ENCODE data around the gene SEMA3A.

SEMA3A gene

DNA sequence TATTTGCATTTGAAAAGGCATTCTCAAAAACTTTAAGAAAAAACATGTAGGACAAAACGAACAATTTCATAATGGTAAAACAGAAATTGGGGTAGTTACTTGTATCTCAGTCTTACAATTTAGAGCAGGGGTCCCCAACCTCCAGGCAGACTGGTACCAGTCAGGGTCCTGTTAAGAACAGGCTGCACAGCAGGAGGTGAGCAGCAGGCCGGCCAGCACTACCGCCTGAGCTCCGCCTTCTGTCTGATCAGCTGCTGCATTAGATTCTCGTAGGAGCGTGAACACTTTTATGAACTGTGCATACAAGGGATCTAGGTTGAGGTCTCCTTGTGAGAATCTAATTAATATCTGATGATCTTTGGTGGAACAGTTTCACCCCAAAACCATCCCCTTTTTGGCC, 77.3 kb downstream of the SEMA3A start:
- no peak overlapping the region for H3K4me3 ChIP-seq (ENCODE audit: low read depth, low read length)
- TF ChIP-seq, protein P1, sequence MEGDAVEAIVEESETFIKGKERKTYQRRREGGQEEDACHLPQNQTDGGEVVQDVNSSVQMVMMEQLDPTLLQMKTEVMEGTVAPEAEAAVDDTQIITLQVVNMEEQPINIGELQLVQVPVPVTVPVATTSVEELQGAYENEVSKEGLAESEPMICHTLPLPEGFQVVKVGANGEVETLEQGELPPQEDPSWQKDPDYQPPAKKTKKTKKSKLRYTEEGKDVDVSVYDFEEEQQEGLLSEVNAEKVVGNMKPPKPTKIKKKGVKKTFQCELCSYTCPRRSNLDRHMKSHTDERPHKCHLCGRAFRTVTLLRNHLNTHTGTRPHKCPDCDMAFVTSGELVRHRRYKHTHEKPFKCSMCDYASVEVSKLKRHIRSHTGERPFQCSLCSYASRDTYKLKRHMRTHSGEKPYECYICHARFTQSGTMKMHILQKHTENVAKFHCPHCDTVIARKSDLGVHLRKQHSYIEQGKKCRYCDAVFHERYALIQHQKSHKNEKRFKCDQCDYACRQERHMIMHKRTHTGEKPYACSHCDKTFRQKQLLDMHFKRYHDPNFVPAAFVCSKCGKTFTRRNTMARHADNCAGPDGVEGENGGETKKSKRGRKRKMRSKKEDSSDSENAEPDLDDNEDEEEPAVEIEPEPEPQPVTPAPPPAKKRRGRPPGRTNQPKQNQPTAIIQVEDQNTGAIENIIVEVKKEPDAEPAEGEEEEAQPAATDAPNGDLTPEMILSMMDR (IDR thresholded peaks at IDR 0.05; ENCODE audit: control insufficient read depth, extremely low read depth, insufficient read depth) = no peak
- DNase-seq (ENCODE audit: low read depth) = no peak

DNA sequence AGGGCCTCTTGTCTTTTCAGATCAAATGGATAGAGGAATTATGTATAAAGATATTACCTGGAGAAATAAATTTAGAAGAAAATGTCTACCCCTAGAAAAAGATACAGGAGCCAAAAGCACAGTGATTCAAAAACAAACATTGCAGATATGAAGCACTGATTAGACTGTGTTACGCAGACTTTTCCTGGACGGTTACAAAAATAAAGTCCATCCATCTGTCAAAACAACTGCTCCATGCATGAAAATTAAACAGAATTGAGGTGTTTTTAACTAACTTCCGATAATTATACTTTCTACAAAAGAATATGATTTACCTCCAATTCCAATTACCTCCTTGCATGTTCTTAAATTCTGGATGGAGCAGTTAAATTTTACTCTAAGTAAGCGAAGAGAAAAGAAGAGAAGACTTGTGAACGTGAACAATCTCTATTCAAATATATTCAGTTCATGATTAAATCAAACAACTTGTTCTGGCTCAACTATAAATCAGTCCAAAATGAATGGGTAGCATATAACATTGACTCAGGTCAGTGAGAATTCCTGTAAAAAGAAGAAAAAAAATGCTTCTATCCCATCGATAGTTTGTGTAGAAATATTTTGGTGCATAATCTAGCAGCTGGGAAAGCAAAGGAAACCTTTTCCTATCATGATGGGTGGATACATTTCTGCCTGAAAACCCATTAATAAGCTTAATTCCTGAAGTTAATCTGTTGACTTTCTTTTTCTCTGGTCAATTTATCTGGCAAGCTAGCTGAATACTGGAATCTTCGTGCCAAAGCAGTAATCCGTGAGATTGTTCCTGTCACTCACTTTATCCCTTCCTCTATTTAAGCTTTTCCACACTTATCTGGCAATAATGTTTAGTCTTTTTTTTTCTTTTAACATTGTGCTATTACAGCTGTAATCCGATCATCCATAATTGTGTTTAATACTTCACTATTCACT, 80.4 kb downstream of the SEMA3A start:
- TF ChIP-seq, protein P1 (IDR thresholded peaks at IDR 0.05; ENCODE audit: control insufficient read depth, extremely low read depth, insufficient read depth) = no peak
- no peak for DNase-seq (ENCODE audit: low read depth)
- no peak overlapping the region for H3K4me3 ChIP-seq (ENCODE audit: low read depth, low read length)

DNA sequence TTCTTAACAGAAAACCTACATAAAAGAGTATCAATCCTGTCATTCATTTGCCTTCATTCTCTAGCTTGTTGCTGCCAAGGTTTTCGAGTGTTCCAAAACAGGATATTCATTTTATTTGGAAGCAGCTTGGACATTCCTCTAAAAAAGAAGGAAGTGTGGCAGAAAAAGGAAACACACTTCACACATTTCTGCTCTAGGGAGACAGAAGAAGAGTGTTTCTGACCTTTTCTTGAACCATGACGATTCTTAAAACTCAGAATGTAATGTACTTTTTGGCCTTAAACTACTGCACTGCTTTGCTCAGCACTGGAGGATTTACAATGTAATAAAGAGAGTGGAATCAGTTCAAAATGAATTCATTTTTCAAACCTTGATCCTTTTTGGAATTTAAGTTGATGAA, 81.3 kb downstream of the SEMA3A start:
- no peak for DNase-seq (ENCODE audit: low read depth)

DNA sequence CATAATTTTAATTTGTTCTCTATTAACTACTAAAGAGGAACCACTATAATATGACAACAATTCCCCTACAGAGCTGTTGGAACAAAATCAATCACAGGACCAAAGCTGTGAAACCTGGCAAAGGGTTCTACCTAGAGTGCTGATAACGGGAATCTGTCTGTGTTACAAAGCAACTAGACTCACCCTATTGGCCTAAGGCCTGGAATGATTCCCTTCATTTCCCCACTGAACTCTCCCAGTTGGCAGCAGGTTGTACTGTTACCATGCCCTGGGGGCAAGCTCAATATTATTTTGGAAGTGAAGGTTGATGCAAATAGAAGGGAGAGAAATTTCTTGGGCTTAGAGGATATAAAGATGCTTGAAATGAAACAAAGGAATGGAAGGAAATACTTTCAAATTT, 81.8 kb downstream of the SEMA3A start:
- no peak overlapping the region for H3K4me3 ChIP-seq (ENCODE audit: low read depth, low read length)

More for the DNA sequence above, 81.3 kb downstream of the SEMA3A start:
- TF ChIP-seq, protein P1 (IDR thresholded peaks at IDR 0.05; ENCODE audit: control insufficient read depth, extremely low read depth, insufficient read depth) = no peak
- no peak overlapping the region for H3K4me3 ChIP-seq (ENCODE audit: low read depth, low read length)

DNA sequence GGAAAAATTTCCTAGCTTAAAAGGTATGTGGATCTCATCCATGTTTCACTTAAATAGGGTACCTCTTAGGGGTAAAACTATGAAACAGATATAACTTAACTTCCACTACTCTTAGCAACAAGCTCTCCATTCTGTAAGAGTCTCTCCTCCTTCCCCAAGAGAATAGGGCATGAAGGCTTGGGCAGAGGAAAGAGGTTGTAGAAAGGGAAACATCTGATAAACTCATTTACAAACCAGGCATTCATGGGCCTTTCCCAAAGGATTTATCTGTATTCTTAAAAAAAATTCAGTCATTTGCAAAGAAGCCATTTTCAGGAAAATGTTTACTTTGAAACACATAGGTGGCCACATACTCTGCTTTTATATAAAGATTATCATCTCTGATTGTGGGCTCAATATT, 82.7 kb downstream of the SEMA3A start:
- no peak for DNase-seq (ENCODE audit: low read depth)
- no peak overlapping the region for H3K4me3 ChIP-seq (ENCODE audit: low read depth, low read length)
- TF ChIP-seq, protein P1 (IDR thresholded peaks at IDR 0.05; ENCODE audit: control insufficient read depth, extremely low read depth, insufficient read depth) = no peak

More for the DNA sequence above, 81.8 kb downstream of the SEMA3A start:
- DNase-seq (ENCODE audit: low read depth) = no peak
- TF ChIP-seq, protein P1 (IDR thresholded peaks at IDR 0.05; ENCODE audit: control insufficient read depth, extremely low read depth, insufficient read depth) = no peak

DNA sequence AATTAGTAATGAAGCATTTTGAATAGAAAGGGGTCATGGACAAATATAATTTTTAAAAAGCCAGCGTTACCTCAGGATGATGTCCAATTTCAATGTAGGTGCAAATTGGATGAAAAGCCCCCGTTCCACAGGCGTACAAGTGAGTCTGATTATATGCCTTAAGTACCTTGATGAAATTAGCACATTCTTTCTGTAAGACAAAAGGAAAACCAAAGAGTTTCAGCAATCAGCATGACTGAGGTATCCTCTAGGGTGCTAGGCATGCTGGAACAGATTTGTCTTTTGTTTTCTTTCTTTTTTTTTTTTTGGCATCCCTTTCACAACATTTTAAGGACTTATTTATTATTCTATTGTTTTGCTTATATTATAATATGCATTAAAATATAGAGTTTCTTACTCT, 84.2 kb downstream of the SEMA3A start:
- H3K4me3 ChIP-seq (ENCODE audit: low read depth, low read length) = no peak overlapping the region
- no peak for DNase-seq (ENCODE audit: low read depth)

More for the DNA sequence above, 84.2 kb downstream of the SEMA3A start:
- TF ChIP-seq, protein P1 (IDR thresholded peaks at IDR 0.05; ENCODE audit: control insufficient read depth, extremely low read depth, insufficient read depth) = no peak
